Stimulated activated CD4-positive, alpha-beta T cell treated with anti-CD3 and anti-CD28 coated beads, Interleukin-2, amount 100 ng/mL, for 4 hours (primary cell): ENCODE measurements around the gene LVRN.

Source experiments
- DNase-seq: peaks from one replicate; pipeline ENCODE4 v3.0.0-alpha.2; 2020; ENCODE audit warnings: low read depth

The LVRN gene

DNA sequence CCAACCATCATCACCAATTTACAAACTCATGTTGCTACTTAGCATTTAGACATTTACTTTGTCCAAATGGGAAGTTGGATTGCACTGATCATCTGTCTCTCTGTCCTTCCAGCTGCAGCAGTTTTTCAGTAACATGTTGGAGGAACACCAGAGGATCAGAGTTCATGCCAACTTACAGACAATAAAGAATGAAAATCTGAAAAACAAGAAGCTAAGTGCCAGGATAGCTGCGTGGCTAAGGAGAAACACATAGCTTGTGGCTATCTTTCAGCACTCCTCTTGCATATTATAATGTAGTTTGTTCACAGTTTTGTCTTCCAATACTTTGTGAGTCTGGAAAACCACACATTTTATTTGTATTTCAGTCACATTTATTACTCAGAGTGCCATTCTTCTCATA is 63.6 kb downstream of the LVRN start:
- DNase-seq: no peak

DNA sequence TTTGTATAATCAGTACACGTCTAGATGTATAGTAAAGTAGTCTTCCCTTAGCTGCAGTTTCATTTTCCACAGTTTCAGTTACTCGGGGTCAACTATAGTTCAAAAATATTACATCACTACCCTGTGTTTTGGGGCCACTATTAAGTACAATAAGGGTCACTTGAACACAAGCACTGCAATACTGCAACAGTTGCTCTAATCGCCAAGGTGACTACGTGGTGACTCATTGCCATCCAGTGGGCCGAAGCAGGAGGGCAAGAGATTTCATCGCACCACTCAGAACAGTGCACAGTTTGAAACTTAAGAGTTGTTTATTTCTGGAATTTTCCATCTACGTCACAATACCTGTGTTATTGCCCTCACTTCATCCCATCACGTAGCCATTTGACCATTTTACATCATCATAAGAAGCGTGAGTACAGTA is 69.8 kb downstream of the LVRN start, which contains the start of gene ARL14EPL:
TSS of gene ARL14EPL (plus strand) at position 379 of the 424 bp plus-strand sequence. CDS start 18,994 bp downstream, outside the sequence.
- DNase-seq: no peak

DNA sequence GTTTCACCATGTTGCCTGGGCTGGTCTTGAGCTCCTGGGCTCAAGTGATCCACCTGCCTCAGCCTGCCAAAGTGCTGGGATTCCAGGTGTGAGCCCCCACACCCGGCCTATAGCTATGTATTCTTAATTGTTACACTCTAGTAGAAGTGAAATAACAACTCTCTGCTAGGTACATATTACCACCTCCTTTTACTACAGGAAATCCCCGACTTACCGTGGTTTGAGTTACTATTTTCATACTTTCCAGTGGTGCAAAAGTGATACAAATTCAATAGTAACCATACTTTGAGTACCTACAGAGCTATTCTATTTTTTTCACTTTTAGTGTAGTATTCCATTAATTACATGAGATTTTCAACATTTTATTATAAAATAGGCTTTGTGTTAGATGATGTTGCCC is 70.7 kb downstream of the LVRN start:
- DNase-seq: no peak

DNA sequence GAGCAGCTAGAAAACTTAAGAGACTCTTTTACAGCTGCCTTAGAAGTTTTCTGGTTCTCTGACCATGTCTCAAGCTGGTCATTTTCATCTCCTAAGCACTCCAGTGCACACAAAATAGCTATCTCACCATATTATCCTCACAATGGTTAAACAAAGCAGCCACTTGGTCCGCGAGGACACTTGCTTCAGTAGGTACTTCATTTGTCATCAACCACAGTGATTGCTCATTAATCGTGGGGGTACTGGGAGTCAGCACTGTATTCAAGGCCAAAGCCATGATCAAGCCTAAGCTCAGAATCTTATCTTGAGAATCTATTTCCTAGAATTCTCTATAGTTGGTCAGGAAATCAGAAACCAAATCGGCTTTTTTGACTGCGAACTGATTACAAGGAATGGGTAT is 72.8 kb downstream of the LVRN start:
- DNase-seq: no peak

DNA sequence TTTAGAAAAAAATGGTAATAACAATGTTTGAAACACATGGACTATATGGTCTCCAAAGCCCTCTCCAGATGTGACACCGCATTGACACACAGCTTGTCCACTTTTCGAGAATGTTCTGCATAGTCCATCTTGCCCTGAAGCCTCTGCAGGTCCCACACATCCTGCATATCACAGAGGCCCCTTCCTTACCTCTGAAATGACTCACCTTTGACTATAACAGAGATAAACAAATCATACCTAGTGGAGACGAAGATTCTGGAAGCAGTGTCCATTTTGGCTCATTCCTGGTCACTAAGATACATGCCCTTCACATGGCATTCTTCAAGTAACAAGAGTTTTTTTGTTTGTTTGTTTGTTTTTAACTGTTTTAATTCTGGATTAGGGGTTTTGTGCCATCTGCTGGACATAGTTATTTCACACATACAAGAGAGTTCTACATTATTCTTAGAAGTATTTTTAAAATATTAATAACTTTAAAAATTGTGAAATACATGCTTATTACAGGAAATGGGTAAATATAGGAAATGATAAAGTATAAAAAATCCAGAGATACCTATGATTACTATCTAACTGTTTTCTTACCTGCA is 75.1 kb downstream of the LVRN start:
- DNase-seq: no peak

DNA sequence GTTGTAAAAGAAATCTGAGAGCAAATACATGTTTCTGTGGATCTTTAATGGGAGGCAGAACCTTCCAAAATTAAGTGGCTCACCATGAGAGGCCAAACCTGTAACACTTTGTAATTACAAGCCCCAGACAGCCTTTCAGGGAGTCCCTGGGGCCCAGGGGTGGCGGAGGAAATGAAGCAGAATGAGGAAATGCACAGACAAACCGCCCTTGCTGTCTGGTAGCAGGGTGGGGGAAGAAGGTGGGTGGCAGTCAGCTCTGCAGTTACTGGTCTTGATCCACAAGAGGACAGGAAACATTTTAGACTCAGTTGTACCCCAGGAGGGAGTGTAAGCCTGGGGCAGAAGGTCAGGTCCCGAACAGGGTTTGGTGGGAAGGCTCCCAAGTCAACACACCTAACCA is 76.5 kb downstream of the LVRN start:
- no peak for DNase-seq

DNA sequence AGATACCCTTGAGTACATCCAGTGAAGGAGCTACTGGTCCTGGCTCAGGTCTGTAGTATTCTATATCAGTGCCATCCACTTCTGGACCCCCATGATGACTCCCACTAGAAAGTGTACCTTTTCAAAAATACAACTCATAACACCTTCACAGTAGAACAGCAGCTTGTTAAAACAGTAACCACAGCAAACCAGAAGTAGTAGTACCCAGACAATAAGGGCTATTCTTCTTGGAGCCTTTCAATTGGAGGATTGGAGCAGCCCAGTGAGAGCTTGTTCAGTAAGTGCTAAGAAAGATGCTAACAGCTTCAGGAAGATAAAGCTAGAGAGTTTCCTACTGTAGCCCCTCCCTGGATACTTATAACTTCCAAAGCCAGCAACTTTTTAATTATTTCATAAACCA is 80.1 kb downstream of the LVRN start:
- no peak for DNase-seq

DNA sequence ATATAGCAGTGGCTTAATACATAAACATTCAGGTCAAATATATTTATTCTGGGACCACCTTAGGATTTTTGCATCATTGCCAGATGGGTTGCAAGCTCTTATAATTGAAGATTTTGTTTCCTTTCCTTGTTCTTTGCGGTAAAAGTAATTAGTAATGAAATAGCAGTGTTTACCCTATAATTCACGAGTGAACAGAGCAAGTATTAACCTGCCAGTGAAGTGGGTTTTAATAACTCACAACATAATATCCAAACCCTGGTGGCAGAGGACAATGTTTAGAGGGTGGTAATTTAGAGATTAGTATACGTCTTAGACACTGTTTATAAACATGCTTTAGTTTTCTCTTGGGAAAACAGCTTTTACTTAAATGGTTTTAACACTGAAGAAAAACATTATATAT is 81.8 kb downstream of the LVRN start:
- DNase-seq: no peak

DNA sequence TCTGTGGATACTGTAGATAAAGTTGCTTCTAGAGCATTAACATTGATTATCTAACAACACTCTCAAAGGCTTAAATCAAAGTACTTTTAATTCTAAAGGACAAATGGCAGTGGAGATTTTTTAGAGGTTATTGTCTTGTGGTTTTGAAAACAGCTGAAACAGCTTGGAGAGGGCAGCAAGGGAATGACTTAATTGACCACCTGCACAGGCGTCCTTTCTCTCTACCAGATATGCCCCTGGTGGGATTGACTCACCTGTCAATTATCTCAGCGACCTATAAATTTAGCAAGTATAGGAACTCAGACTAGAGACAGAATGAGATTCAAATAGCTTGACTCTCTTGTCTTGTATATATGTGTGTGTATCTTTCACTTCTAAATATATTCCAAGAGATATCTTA is 83.5 kb downstream of the LVRN start:
- no peak for DNase-seq

DNA sequence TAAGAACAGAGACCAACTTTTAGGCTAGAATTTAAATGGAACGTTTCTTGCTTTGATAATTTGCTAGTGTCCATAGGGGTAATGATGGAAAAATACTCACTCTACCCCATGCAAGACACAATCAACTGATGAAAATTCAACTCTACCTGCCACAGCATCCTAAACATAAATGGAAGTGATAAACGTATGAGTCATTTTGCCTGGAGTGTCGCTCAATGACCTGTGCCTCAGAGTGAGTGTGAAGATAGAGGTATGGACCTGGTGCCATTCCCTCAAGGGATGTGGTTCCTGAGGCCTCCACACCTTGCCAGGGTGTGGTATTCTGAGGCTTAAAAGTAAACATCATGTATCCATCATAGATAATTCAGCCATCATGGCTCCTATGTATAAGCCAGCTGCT is 84.0 kb downstream of the LVRN start:
- no peak for DNase-seq

DNA sequence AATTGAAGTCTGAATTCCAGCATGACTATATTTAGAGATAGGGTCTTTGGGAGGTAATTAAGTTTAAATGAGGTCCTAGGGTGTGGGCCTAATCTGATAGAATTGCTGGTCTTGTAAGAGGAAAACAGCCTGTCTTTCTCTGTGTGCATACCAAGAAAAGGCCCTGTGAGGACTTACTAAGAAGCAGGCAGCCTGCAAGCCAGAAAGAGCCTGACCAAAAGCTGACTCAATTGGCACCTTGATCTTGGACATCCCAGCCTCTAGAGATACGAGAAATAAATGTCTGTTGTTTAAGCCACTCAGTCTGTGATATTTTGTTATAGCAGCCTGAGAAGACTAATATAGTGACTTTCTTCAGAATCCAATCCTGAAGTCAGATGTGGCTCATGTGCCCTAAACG is 84.5 kb downstream of the LVRN start:
- no peak for DNase-seq

DNA sequence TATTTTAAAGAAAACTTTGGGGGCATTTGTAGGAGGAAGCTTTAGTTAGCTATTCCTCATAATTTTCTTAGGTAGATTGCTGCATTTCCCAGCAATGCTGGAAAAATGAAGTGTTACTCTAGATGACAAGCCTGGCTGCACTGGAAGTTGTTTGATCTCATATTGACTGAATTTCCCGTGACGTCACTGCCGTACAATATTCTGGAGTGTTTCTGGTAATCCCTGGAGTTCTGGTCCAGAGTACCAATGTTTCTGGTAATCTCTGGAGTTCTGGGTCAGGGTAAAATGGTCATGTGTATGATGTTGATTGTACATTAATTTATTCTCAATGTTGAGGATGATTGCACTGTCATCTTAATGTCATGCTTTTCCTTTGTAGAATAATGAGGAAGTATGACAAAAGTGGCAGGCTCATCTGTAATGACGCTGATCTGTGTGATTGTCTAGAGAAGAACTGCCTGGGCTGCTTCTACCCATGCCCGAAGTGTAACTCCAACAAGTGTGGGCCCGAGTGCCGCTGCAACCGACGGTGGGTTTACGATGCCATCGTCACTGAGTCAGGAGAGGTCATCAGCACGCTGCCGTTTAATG is 96.2 kb downstream of the LVRN start:
- DNase-seq: no peak

DNA sequence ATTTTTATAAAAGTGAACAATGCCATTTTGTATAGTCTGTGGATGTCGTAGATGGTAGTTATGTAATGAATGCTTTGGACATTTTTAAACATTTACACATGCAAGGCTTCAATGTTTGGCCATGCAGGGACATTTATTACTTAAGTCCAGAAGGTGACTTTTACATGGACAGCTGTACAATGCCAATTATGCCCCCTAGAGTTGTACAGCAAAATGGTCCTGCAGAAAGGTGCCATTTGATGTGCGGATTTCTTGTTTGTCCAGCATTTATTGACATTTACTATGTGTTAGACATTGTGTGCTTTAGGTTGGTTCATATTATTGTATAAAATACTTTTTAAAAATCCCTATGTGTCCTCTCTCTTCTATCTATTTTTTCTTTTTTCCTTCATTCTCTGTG is 100.1 kb downstream of the LVRN start:
- DNase-seq: no peak

DNA sequence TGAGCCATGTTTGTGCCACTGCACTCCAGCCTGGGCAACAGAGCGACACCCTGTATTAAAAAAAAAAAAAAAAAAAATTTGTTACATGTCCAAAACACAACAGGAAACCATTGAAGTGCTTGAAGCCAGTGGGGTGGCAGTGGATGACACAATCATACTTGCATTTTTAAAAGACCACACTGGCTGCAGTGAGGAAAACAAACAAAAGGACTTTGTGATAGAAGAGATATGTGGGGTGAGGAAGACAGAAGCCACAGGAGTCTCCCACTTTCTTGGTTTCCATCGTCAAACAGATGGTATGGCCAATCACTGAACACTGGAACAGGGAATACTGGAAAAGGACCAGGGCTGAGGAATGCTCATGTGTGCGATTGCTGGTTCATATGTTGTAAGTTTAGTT is 101.7 kb downstream of the LVRN start:
- DNase-seq: no peak

DNA sequence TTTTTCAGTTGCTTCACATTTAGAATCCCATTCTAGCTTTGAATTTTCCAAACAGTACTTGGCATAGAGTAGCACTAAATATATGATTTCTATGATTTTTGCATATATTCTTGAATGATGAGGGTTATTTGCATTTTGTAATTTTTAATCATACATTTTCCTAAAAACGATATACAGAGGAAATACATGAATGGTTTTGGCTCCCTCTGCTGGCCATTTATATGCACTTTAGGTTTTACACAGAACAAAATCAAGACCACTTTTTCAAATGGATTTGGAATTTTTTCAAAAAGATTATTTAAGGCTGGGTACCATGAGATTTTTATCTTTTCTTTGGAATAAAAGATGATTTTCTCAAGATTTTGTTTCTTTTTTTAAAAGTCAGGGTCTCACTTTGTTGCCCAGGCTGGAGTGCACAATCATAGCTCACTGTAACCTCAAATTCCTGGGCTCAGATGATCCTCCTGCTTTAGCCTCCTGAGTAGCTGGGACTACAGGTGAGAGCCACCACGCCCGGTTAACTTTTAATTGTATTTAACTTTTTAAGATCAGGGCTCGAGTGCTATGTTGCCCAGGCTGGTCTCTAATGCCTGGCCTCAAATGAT is 105.9 kb downstream of the LVRN start:
- DNase-seq: no peak

DNA sequence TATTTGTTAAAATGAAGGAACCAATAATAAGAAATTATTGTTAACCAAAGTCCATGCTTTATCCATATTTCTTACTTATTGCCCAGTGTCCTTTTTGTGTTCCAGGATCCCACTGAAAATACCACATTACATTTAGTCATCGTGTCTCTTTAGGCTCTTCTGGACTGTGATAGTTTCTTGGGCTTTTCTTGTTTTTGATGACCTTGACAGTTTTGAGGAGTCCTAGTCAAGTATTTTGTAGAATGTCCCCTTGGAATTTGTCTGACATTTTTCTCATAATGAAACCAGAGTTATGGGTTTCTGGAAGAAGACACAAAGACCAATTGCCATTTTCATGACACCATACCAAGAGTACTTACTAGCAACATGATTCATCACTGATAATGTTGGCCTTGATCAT is 108.9 kb downstream of the LVRN start:
- DNase-seq: no peak

DNA sequence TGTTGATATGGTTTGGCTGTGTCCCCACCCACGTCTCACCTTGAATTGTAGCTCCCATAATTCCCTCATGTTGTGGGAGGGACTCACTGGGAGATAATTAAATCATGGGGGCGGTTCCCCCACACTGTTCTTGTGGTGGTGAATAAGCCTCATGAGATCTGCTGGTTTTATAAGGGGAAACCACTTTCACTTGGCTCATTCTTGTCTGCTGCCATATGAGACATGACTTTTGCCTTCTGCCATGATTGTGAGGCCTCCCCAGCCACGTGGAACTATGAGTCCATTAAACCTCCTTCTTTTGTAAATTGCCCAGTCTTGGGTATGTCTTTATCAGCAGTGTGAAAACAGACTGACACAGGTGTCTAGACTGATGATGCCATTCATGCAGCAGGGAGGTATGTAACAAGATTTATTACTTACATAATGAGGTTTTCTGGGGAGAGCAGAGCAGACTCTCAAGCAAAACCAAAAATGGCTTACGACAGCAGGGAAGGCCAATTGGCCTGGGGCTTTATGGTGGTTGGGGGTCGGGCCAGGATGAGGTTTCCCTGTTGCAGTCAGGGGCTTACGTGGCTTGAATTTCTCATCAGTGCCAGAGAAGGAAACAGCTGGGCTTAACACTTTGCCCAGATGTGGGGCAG is 113.0 kb downstream of the LVRN start:
- no peak for DNase-seq

DNA sequence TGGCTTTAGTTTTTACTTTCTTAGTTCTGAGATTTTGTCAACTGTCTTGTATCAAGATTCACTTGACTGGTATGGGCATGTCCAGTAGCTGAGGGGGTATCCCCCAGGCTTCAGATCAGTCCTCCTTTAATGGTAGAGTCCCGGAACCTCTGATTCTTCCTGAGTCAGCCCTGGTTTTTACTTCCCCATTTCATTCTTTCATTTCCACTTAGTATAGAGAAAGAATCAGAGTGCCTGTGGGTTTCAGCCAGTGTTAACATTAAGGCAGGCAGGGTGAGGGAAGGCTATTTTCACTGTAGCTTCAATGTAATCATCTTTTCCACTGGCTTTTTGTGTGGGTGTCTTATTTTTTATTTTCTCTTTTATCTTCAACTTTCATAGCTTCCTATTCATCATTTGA is 114.2 kb downstream of the LVRN start:
- DNase-seq: no peak
